PFSK-1 (cell line): ENCODE measurements around the gene ZNF180.

ENCODE experiments used
- FOXP2 ChIP-seq: optimal IDR thresholded peaks from 2 replicates; pipeline ENCODE3; 2011; ENCODE audit warnings: borderline replicate concordance, control low read depth, inconsistent platforms; ENCODE audit not compliant: insufficient read depth; ENCODE audit errors: extremely low read length, extremely low read depth
- POLR2AphosphoS5 ChIP-seq: IDR thresholded peaks from 2 replicates; pipeline ENCODE4 v1.6.1; 2012; ENCODE audit warnings: low read depth, mild to moderate bottlenecking, control low read depth, low read length, moderate library complexity
- SIN3A ChIP-seq: IDR thresholded peaks from 2 replicates; pipeline ENCODE4 v1.6.1; 2012; ENCODE audit warnings: mild to moderate bottlenecking, low read length, moderate library complexity, borderline replicate concordance; ENCODE audit not compliant: insufficient read depth
- TAF1 ChIP-seq: IDR thresholded peaks from 2 replicates; pipeline ENCODE4 v1.6.1; 2012; ENCODE audit warnings: low read length, control low read depth, borderline replicate concordance; ENCODE audit not compliant: insufficient read depth
- TF ChIP-seq, protein P1 (sequence below), 2 experiments: IDR thresholded peaks; 2 replicates each; pipeline versions ENCODE4 v1.6.1 to v1.8.0; 2011 to 2012; ENCODE audit warnings: low read depth in 2 of 2, low read length in 2 of 2, control low read depth in 1 of 2, inconsistent platforms in 1 of 2, mild to moderate bottlenecking in 1 of 2, moderate library complexity in 1 of 2; ENCODE audit not compliant: insufficient read depth in 1 of 2

Gene ZNF180

DNA sequence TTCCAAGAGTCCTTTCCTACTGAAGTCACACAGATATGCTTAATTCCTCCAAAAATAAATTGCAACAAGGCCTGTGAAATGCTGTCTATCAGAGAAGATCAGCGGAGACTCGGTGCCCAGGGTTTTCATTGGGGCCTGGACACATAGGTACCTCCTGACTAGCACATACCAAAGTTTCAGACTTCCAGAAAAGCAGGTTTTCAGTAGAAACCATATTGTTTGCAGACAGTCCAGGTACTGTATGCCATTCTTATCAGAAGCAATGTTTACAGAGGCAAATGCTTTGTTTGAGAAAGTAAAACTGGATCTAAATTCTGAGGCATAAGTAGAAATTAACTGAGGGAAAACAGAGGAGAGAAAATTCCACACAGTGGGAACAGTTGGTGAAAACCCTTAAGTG lies 64.9 kb downstream of the ZNF180 start:
- no peak for TF ChIP-seq TAF1

DNA sequence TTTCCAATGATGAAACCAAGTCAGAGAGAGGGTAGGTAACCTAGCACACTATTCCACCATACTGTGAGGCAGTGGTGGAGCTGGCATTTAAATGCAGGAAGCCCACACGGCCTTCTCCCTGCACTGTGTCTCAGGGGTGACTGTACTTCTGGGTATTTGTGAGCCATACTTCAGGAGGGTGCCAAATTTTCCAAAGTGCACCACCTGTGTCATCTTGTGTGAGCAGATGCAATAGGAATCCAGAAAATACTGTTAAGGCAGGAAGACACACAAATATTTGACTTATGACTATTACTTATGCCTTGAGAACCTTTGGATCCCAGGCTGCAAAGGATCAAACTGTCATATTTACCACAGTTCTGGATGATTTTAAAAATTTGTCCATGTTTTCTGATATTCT lies 69.4 kb downstream of the ZNF180 start:
- TF ChIP-seq POLR2AphosphoS5 (no peak), TAF1 (no peak), FOXP2 (no peak), SIN3A (no peak)
- TF ChIP-seq, protein P1, sequence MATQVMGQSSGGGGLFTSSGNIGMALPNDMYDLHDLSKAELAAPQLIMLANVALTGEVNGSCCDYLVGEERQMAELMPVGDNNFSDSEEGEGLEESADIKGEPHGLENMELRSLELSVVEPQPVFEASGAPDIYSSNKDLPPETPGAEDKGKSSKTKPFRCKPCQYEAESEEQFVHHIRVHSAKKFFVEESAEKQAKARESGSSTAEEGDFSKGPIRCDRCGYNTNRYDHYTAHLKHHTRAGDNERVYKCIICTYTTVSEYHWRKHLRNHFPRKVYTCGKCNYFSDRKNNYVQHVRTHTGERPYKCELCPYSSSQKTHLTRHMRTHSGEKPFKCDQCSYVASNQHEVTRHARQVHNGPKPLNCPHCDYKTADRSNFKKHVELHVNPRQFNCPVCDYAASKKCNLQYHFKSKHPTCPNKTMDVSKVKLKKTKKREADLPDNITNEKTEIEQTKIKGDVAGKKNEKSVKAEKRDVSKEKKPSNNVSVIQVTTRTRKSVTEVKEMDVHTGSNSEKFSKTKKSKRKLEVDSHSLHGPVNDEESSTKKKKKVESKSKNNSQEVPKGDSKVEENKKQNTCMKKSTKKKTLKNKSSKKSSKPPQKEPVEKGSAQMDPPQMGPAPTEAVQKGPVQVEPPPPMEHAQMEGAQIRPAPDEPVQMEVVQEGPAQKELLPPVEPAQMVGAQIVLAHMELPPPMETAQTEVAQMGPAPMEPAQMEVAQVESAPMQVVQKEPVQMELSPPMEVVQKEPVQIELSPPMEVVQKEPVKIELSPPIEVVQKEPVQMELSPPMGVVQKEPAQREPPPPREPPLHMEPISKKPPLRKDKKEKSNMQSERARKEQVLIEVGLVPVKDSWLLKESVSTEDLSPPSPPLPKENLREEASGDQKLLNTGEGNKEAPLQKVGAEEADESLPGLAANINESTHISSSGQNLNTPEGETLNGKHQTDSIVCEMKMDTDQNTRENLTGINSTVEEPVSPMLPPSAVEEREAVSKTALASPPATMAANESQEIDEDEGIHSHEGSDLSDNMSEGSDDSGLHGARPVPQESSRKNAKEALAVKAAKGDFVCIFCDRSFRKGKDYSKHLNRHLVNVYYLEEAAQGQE (IDR thresholded peaks at IDR 0.05; ENCODE audit: insufficient read depth in 1 of 2, low read depth in 2 of 2, low read length in 2 of 2): no peak
